Activated CD8-positive, alpha-beta memory T cell treated with anti-CD3 and anti-CD28 coated beads for 48 hours (primary cell): Measurements from ENCODE around the gene SEZ6.

ENCODE experiments used
- DNase-seq, 3 experiments: peaks; one replicate each; pipeline ENCODE4 v3.0.0-alpha.2; 2020; ENCODE audit warnings: low read depth in 2 of 3, low spot score in 2 of 3

SEZ6 gene

GRCh38 chr17:28957277-28957991, 48.4 kb downstream of the SEZ6 start:
- DNase-seq = no peak

DNA sequence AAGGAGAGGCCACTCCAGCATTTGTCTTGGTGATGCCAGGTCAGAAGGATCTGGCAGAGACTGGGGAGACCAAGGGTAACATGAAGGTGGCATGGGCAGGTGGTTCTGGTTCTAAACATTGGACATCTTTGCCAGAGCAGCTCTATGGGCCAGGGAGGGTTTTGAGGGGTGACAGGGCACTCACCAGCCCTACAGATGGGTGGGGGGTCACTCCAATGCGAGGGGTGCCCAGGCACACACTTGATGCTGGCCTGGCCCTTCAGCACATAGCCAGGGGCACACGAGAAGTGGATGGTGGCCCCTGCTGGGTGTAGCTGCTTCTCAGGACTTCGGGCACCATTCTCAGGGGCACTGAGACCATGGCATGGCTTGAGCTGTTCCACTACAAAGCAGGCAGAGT, 49.0 kb downstream of the SEZ6 start:
- DNase-seq = no peak

DNA sequence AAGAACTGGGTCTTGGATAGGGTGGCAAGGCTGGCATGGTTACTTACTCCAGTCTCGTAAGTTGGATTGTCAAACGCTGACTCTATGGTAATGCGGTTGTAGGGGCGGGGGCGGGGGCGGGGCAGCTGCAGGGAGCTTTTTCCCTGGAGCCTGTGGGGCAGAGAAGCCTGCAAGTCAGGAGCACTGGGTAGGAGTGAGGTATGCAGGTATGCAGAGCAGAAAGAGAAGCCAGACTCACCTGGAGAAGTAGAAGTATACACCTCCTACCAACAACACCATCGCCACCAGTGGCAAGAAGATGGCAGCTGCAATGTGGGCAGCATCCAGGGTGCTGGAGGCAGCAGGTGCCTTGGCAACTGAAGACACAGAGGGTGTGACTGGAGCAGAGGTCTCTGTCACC, 49.7 kb downstream of the SEZ6 start:
- no peak for DNase-seq

DNA sequence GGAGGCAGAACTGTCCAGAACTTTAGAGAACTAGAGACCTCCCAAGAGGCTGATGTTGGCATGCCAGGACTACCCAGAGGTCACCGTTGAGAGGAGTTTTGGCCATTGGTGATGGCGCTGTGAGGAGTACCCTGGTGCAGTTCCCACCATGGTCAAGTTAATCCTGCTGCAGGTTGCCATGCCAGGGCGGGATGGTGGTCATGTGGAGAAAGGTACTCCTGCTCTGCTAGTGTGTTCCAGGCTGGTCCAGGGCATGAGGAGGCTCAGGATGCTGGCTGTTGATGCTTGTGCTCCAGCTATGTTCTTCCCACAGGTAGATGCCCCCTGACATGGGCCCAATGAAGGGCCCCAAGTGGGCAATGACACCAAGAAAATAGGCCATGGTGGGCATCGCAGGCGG, 50.4 kb downstream of the SEZ6 start:
- no peak for DNase-seq

DNA sequence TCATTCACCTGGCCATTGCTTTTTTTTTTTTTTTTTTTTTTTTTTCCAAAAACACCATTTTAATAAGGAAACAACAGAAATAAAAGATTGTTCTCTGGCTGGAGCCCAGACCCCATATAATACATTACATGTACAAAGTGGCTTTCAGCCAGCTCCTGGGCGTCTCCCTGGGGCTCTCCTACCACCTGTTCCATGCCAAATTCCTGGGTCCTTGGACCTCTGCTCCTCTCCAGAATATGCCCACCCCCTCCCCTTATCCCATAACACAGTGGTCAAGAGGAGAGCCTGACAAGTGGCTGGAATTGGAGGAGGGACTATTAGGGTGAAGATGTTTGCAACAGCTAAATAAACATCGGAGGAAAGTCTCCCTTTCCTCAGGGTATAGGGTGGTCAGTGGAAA, 50.9 kb downstream of the SEZ6 start:
- no peak for DNase-seq

- DNase-seq = peak in 2 of 3 experiments; percentile 21 to 37
Measured at GRCh38 chr17:28953444-28954118, 52.3 kb downstream of the SEZ6 start.

GRCh38 chr17:28951991-28952975, 53.5 kb downstream of the SEZ6 start:
- DNase-seq = peak; percentile 62 to 79 (median 75)

- DNase-seq = peak; percentile 79 to 100 (median 98)
Measured at GRCh38 chr17:28951428-28951990, 54.3 kb downstream of the SEZ6 start, which contains the start of gene PHF12. Gene PHF12, minus strand, starts transcription at chr17:28951518. Its CDS starts 558 bp downstream, at chr17:28950960.

DNA sequence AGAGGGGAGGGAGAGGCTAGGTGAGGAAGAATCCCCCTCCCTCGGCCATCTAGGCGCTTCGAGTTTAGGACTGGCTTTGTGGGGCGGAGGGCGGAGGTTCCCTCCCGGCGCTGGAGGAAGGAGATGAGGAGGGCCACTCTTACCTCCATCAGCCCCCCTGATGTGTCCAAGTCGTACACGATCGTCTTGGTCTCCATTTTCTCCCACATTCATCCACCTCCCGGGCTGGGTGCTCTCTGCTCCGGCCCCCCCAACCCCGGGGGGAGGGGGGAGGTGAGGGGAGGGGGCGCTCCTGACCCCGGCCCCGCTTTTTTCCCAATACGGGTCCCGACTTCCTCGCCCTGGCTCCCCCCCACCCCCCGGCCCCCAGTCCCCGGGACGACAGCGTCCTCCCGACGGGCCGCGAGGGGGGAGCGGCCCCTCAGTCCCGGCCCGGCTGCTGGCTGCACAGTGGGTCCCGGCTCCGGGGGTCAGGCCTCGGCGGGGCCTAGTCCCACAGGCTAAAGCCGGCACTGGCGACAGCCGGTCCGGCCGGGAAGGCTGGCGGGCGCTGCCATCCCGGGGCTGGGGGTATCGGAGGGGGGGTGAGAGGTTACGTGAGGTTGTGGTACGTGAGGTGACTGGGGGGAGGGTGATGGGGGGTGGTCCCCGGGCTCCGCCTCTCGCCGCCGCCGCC, 54.9 kb downstream of the SEZ6 start:
- no peak for DNase-seq

- peak; percentile 32 to 39 (median 33) for DNase-seq
Measured at GRCh38 chr17:28950017-28950751, 55.6 kb downstream of the SEZ6 start.

- peak; percentile 31 to 59 (median 37) for DNase-seq
Measured at GRCh38 chr17:28949185-28950016, 56.4 kb downstream of the SEZ6 start.

DNA sequence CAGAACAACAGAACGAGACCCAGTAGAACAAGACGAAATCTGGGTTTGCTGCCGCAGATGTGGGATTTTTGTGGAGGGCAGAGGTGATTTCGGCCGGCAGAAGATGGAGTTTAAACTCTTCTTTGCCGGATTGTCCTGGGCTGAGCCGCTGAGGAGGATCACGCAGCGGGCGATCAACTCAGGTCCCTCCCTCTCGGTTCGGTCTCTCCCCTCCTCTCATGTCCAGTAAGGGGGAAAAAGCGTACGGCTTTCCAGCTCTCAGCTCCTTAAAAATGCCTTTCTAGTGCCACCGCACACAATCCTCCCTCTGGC, 57.0 kb downstream of the SEZ6 start:
- DNase-seq = no peak

DNA sequence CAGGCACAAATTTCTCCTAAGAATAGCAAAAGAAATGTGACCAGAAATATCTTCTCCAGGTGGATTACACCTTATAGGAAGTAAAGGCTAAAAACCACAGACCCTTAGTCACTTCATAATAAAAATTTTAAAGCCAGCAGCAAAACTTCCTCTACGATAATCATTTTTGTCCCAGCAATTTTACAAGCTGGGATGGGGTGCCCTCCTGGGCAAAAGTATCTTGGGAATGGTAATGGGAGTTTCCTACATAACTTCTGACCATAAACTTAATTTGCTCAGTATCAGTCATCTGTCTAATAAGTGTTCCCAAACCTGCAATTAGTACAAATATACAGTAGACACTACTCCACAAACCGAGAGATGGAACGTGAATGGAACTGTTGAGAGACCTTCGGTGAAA, 57.5 kb downstream of the SEZ6 start:
- DNase-seq = no peak

GRCh38 chr17:28947639-28948038, 58.2 kb downstream of the SEZ6 start:
- DNase-seq = no peak

DNA sequence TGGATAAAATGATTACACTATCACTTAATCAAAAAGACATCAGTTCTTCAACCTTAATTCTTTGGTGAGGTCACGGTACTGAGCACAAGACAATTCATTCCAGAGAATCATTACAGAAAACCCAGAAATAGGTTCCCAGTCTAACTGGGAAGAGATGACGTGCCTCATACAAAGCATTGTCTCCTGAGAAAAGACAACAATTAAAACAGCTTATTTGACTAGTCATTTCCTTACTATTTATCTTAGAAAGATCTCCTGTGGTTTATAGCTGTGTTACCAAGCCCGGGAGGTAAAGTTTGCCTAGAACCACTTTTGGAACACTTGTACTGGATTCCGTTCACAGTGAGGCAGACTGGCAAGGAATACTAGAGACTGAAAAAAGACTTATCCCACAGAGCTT, 59.6 kb downstream of the SEZ6 start:
- no peak for DNase-seq

GRCh38 chr17:28944862-28945741, 60.7 kb downstream of the SEZ6 start:
- DNase-seq = no peak

DNA sequence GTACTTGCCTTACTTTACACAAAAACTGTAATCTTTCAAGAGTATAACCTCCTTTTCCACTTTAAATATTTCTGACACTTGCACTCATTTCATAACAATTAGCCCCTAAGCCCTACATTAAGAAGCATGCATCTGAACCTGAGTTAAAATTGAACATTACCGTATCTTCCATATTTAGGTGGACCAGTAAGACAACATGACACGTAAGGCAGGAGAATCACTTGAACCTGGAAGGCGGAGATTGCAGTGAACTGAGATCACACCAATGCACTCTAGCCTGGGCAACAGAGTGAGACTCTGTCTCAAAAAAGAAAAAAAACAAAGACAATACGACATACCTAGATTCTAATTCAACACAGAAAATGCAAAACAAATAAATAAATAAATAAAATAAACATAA, 61.5 kb downstream of the SEZ6 start:
- no peak for DNase-seq

- no peak for DNase-seq
Measured at GRCh38 chr17:28942925-28943324, 62.9 kb downstream of the SEZ6 start.
